GM21723 (cell line): ENCODE results near the gene DGKH.
"Not testable (repeated sequence)": the region's sequence is repeated elsewhere in the genome, so short reads cannot be mapped to it uniquely, and the experiment has no call there.

Source experiments
- ATAC-seq: cut with Tn5 transposase; IDR thresholded peaks from one replicate; pipeline ENCODE4 v1.9.1; 2021; ENCODE audit warnings: mild to moderate bottlenecking, moderate library complexity; ENCODE audit not compliant: unreplicated experiment

Gene DGKH

GRCh38 chr13:42109957-42110356 lies 61.5 kb downstream of the DGKH start:
- no peak for ATAC-seq

- ATAC-seq: no peak
Observed at GRCh38 chr13:42110410-42111155, 62.1 kb downstream of the DGKH start.

GRCh38 chr13:42112864-42113263 lies 64.4 kb downstream of the DGKH start:
- no peak for ATAC-seq

GRCh38 chr13:42113478-42113877 lies 65.0 kb downstream of the DGKH start:
- ATAC-seq: no peak

GRCh38 chr13:42114278-42114677 lies 65.8 kb downstream of the DGKH start:
- no peak for ATAC-seq

- ATAC-seq: no peak
Observed at GRCh38 chr13:42114912-42115311, 66.5 kb downstream of the DGKH start.

- ATAC-seq: no peak
Observed at GRCh38 chr13:42116225-42116624, 67.8 kb downstream of the DGKH start.

GRCh38 chr13:42119041-42119440 lies 70.6 kb downstream of the DGKH start:
- no peak for ATAC-seq

- no peak for ATAC-seq
Observed at GRCh38 chr13:42119875-42120274, 71.4 kb downstream of the DGKH start.

GRCh38 chr13:42123600-42123999 lies 75.2 kb downstream of the DGKH start:
- no peak for ATAC-seq

GRCh38 chr13:42125046-42125445 lies 76.6 kb downstream of the DGKH start:
- no peak for ATAC-seq

GRCh38 chr13:42127047-42127446 lies 78.6 kb downstream of the DGKH start:
- ATAC-seq: no peak

- no peak for ATAC-seq
Observed at GRCh38 chr13:42129033-42129432, 80.6 kb downstream of the DGKH start.

GRCh38 chr13:42136518-42136917 lies 88.1 kb downstream of the DGKH start:
- no peak for ATAC-seq

- ATAC-seq: no peak
Observed at GRCh38 chr13:42137856-42138537, 89.5 kb downstream of the DGKH start.

- ATAC-seq: no peak
Observed at GRCh38 chr13:42140494-42140893, 92.0 kb downstream of the DGKH start.

GRCh38 chr13:42141052-42141451 lies 92.6 kb downstream of the DGKH start:
- ATAC-seq: not testable (repeated sequence)

- ATAC-seq: no peak
Observed at GRCh38 chr13:42146359-42146758, 97.9 kb downstream of the DGKH start.

GRCh38 chr13:42148538-42148937 lies 100.1 kb downstream of the DGKH start:
- no peak for ATAC-seq

- no peak for ATAC-seq
Observed at GRCh38 chr13:42149136-42149535, 100.7 kb downstream of the DGKH start.

- ATAC-seq: no peak
Observed at GRCh38 chr13:42151781-42152180, 103.3 kb downstream of the DGKH start.

GRCh38 chr13:42152495-42152894 lies 104.0 kb downstream of the DGKH start:
- ATAC-seq: no peak
